Loucy (cell line): Measurements from ENCODE around the gene LRRC28.

Experiments
- H2AFZ ChIP-seq: fragments of 200-600 bp; sonication (generic); 2 replicates; pipeline ENCODE4 v1.6.0; 2016; ENCODE audit warnings: antibody characterized with exemption, mild to moderate bottlenecking, low read length, moderate library complexity
- H3F3A ChIP-seq: fragments of 200-600 bp; 2 replicates; pipeline ENCODE4 v1.6.0; 2016; ENCODE audit warnings: antibody characterized with exemption, low read depth, mild to moderate bottlenecking
- H3K27me3 ChIP-seq: fragments of 200-600 bp; sonication (generic); 2 replicates; pipeline ENCODE4 v1.6.1; 2014; ENCODE audit warnings: low read length, mild to moderate bottlenecking; ENCODE audit not compliant: insufficient read depth, poor library complexity, severe bottlenecking
- H3K36me3 ChIP-seq: fragments of 200-600 bp; sonication (generic); 2 replicates; pipeline ENCODE4 v1.6.1; 2016; ENCODE audit warnings: low read length; ENCODE audit not compliant: insufficient read depth
- H3K4me1 ChIP-seq: fragments of 200-600 bp; sonication (generic); 2 replicates; pipeline ENCODE4 v1.5.1; 2014; ENCODE audit warnings: low read length, mild to moderate bottlenecking; ENCODE audit not compliant: insufficient read depth, poor library complexity, severe bottlenecking
- H3K4me2 ChIP-seq: fragments of 200-600 bp; sonication (generic); 2 replicates; pipeline ENCODE4 v1.6.0; 2014; ENCODE audit warnings: antibody characterized with exemption, low read length, low read depth, mild to moderate bottlenecking; ENCODE audit not compliant: poor library complexity, severe bottlenecking
- H3K4me3 ChIP-seq: fragments of 200-600 bp; sonication (generic); 2 replicates; pipeline ENCODE4 v1.5.1; 2014; ENCODE audit warnings: low read length, mild to moderate bottlenecking, mixed read lengths; ENCODE audit not compliant: poor library complexity, severe bottlenecking
- H3K79me2 ChIP-seq: fragments of 200-600 bp; sonication (generic); 2 replicates; pipeline ENCODE4 v1.6.1; 2014; ENCODE audit warnings: low read length; ENCODE audit not compliant: insufficient read depth
- H3K9ac ChIP-seq: fragments of 200-600 bp; sonication (generic); 2 replicates; pipeline ENCODE4 v1.6.0; 2014; ENCODE audit warnings: mild to moderate bottlenecking, low read depth, low read length, moderate library complexity; ENCODE audit not compliant: poor library complexity, severe bottlenecking
- H3K9me2 ChIP-seq: fragments of 200-600 bp; sonication (generic); replicated peaks from 2 replicates; pipeline ENCODE4 v1.6.1; 2016; ENCODE audit warnings: low read depth, low read length, mixed read lengths
- H3K9me3 ChIP-seq: fragments of 200-600 bp; sonication (generic); 2 replicates; pipeline ENCODE4 v1.6.1; 2014; ENCODE audit warnings: mild to moderate bottlenecking, antibody characterized with exemption, low read length, low read depth; ENCODE audit not compliant: insufficient read depth
- H4K20me1 ChIP-seq: fragments of 200-600 bp; sonication (generic); 2 replicates; pipeline ENCODE4 v1.6.0; 2014; ENCODE audit warnings: antibody characterized with exemption, low read length, mild to moderate bottlenecking; ENCODE audit not compliant: insufficient read depth, poor library complexity, severe bottlenecking
- CTCF ChIP-seq: fragments of 200-600 bp; sonication (generic); conservative IDR thresholded peaks from 2 replicates; pipeline ENCODE4 v1.5.1; 2014; ENCODE audit warnings: mild to moderate bottlenecking, antibody characterized with exemption, low read length
- EZH2phosphoT487 ChIP-seq: fragments of 200-600 bp; IDR thresholded peaks from 2 replicates; pipeline ENCODE4 v1.6.1; 2018; ENCODE audit warnings: antibody characterized with exemption, mild to moderate bottlenecking, moderate library complexity, borderline replicate concordance

The LRRC28 gene

GRCh38 chr15:99408236-99409096 is 157.2 kb downstream of the LRRC28 start:
- Histone ChIP-seq H3K27me3 (no peaks in the 10 kb centered on the region), H3K9me3 (no peaks in the 10 kb centered on the region), H2AFZ (no peak overlapping the region; the same call in 1 of the 2 replicates), H3K4me1 (peaks cover 4% of the 10 kb centered on the region), H4K20me1 (no peaks in the 10 kb centered on the region), H3K4me3 (no peak overlapping the region), H3K79me2 (no peaks in the 10 kb centered on the region), H3F3A (no peaks in the 10 kb centered on the region), H3K9ac (no peak overlapping the region), H3K36me3 (no peaks in the 10 kb centered on the region), H3K9me2 (no peaks in the 10 kb centered on the region), H3K4me2 (no peak overlapping the region)
- TF ChIP-seq CTCF (no peak), EZH2phosphoT487 (no peak)

GRCh38 chr15:99409097-99409473 is 157.8 kb downstream of the LRRC28 start:
- Histone ChIP-seq H3F3A (no peaks in the 10 kb centered on the region), H3K9me3 (no peaks in the 10 kb centered on the region), H3K4me3 (no peak overlapping the region), H3K27me3 (no peaks in the 10 kb centered on the region), H3K4me1 (peaks cover 4% of the 10 kb centered on the region), H3K4me2 (no peak overlapping the region), H3K36me3 (no peaks in the 10 kb centered on the region), H3K79me2 (no peaks in the 10 kb centered on the region), H2AFZ (no peak overlapping the region), H3K9ac (no peak overlapping the region), H4K20me1 (no peaks in the 10 kb centered on the region), H3K9me2 (no peaks in the 10 kb centered on the region)
- TF ChIP-seq CTCF (peak; percentile 49), EZH2phosphoT487 (no peak)

DNA sequence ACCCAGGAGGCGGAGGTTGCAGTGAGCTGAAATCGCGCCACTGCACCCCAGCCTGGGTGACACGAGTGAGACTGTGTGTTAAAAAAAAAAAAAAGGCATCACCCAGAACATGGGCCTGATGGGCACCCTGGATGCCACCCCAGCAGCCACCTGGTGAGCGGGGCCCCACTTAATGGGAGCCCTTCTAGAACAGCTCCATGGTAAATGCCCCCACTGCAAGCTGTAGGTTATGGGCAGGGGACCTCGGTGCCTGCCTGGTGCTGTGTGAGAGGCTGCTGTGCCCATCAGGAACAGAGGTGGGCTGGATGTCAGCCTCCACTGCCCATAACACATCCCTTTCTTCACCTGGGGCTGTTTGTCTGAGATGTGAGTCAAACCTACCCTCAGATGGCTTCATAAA is 158.3 kb downstream of the LRRC28 start:
- H3K9me3 ChIP-seq = no peaks in the 10 kb centered on the region
- no peaks in the 10 kb centered on the region for H3K79me2 ChIP-seq
- H4K20me1 ChIP-seq = no peaks in the 10 kb centered on the region
- no peak overlapping the region for H3K4me2 ChIP-seq
- no peak overlapping the region for H3K9ac ChIP-seq
- H3K36me3 ChIP-seq = no peaks in the 10 kb centered on the region
- no peaks in the 10 kb centered on the region for H3K27me3 ChIP-seq
- H3F3A ChIP-seq = no peaks in the 10 kb centered on the region
- no peak for TF ChIP-seq EZH2phosphoT487
- TF ChIP-seq CTCF = no peak
- no peak overlapping the region for H2AFZ ChIP-seq
- no peak overlapping the region for H3K4me3 ChIP-seq
- H3K4me1 ChIP-seq = peaks cover 4% of the 10 kb centered on the region
- no peaks in the 10 kb centered on the region for H3K9me2 ChIP-seq
